Ascending aorta (tissue), 2 donors: Measurements from ENCODE around the gene CBLIF. TPM values are rescaled to one million over a fixed set of nuclear protein-coding genes. Genes with fewer than 3 reads are reported as not detected.
"Not testable (repeated sequence)": the region's sequence is repeated elsewhere in the genome, so short reads cannot be mapped to it uniquely, and the experiment has no call there.

Source experiments
- DNase-seq, 2 donors: peaks; one replicate each; pipeline ENCODE4 v3.0.0-alpha.2; 2019; ENCODE audit warnings: low spot score in 2 of 2
- H3K27ac ChIP-seq, 2 donors: fragments of 200-600 bp; sonication (generic); one replicate each; pipeline ENCODE4 v1.5.1; 2016 to 2017; ENCODE audit warnings: mild to moderate bottlenecking in 1 of 2
- H3K27me3 ChIP-seq: fragments of 200-600 bp; sonication (generic); one replicate; pipeline ENCODE4 v1.5.1; 2017
- H3K36me3 ChIP-seq, 2 donors: fragments of 200-600 bp; sonication (generic); one replicate each; pipeline ENCODE4 v1.5.1; 2016
- H3K4me1 ChIP-seq, 2 donors: fragments of 200-600 bp; sonication (generic); one replicate each; pipeline ENCODE4 v1.5.1; 2016 to 2017; ENCODE audit warnings: mild to moderate bottlenecking in 1 of 2
- H3K4me3 ChIP-seq, 2 donors: fragments of 200-600 bp; sonication (generic); one replicate each; pipeline ENCODE4 v1.5.1; 2016 to 2017; ENCODE audit warnings: mild to moderate bottlenecking in 1 of 2
- H3K9me3 ChIP-seq, 2 donors: fragments of 200-600 bp; sonication (generic); one replicate each; pipeline ENCODE4 v1.5.1; 2016
- intact Hi-C: fragments of 100-400 bp; cut with DNase I; formaldehyde crosslinking; loops from one replicate; pipeline ENCODE4 v1.15.1; 2023
- total RNA-seq: library from RNA; depleted of rRNA; stranded (reverse); fragments of >200 nt; gene quantifications from one replicate; pipeline ENCODE4 v1.1.0, GENCODE V29; 2016
- TF ChIP-seq, protein P1 (sequence below), 3 experiments: fragments of 200-600 bp in 2 of 3; fragments of 450-650 bp in 1 of 3; sonication (generic) in 2 of 3; IDR thresholded peaks; one replicate each; pipeline ENCODE4 v1.5.1; 2016 to 2019; ENCODE audit warnings: antibody characterized with exemption in 3 of 3, mild to moderate bottlenecking in 1 of 3, moderate library complexity in 1 of 3

CBLIF gene
- total RNA-seq = 2.6 TPM

DNA sequence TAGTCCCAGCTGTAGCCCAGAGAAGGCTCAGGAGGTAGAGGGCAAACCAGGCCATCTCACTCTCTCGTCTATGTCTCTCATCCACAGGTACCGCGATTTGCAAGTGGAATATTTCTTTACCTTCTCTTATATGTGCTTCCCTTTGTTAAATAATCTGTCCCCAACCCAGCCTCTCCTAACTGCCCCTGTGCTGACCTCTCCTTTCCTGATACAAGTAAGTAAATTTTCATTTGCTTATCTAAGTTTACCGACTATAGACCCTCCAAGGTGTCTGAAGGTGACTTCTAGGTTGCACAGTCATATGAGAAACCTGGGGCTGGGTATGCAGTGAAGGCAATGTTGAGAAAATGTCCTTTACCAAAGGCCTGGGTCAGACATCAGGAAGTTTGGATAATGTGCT lies at the start of gene CBLIF:
Gene CBLIF (minus strand): TSS at position 101 of the 400 bp plus-strand sequence. CDS start 46 bp downstream, at position 55.
- H3K36me3 ChIP-seq = no peaks in the 10 kb centered on the region
- TF ChIP-seq, protein P1, sequence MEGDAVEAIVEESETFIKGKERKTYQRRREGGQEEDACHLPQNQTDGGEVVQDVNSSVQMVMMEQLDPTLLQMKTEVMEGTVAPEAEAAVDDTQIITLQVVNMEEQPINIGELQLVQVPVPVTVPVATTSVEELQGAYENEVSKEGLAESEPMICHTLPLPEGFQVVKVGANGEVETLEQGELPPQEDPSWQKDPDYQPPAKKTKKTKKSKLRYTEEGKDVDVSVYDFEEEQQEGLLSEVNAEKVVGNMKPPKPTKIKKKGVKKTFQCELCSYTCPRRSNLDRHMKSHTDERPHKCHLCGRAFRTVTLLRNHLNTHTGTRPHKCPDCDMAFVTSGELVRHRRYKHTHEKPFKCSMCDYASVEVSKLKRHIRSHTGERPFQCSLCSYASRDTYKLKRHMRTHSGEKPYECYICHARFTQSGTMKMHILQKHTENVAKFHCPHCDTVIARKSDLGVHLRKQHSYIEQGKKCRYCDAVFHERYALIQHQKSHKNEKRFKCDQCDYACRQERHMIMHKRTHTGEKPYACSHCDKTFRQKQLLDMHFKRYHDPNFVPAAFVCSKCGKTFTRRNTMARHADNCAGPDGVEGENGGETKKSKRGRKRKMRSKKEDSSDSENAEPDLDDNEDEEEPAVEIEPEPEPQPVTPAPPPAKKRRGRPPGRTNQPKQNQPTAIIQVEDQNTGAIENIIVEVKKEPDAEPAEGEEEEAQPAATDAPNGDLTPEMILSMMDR (IDR thresholded peaks at IDR 0.05) = no peak
- intact Hi-C loops = no loop called here
- H3K9me3 ChIP-seq = no peaks in the 10 kb centered on the region
- H3K27ac ChIP-seq = no peak within 1 kb of the TSS
- H3K4me3 ChIP-seq = no peak within 1 kb of the TSS
- no peak for DNase-seq
- no peaks in the 10 kb centered on the region for H3K27me3 ChIP-seq
- H3K4me1 ChIP-seq = no peaks in the 10 kb centered on the region

DNA sequence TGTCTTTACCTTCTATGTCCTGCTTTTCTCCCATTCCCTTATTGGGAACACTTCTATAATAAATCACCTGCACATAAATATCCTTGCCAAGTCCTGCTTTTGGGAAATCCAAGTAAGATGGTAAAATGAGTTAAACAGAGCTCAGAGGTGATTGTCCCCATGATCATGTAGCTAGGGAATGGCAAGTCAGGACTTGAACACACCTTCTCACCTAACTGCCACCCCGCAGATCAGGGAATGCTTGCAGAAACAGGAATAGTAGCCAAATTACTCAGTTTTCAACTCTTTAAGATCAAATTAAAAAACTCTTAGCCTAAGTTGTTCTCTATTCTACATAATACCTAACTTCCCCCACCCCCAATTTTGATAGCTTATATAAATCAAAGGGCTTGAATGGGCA lies 49.3 kb upstream of the CBLIF start:
- Histone ChIP-seq H3K9me3 (peaks cover 6 to 9% of the 10 kb centered on the region in 2 donors), H3K36me3 (no peaks in the 10 kb centered on the region), H3K4me1 (no peaks in the 10 kb centered on the region), H3K27me3 (no peaks in the 10 kb centered on the region), H3K4me3 (no peak overlapping the region), H3K27ac (no peak overlapping the region)
- intact Hi-C loops = no loop called here
- DNase-seq = no peak
- TF ChIP-seq, protein P1 (IDR thresholded peaks at IDR 0.05) = no peak

DNA sequence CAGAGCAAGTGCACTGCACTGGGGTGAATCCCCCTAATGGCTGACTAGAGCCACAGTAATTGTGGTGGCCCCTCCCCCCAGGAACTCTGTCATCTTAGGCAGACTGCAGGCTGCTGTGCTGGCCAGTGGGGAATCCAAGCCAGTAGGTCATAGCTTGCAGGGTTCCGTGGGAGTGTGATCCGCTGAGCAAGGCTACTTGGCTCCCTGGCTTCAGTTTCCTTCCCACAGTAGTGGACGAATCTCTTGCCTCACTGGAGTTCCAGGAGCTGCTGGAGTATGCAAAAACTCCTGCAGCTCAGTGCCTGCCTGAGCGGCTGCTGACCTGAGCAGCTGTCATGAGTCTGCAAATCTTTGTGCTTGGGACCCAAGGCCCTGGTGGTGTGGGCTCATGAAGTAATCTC lies 46.5 kb upstream of the CBLIF start:
- TF ChIP-seq, protein P1 (IDR thresholded peaks at IDR 0.05) = no peak
- no peaks in the 10 kb centered on the region for H3K36me3 ChIP-seq
- no peak overlapping the region for H3K4me3 ChIP-seq
- intact Hi-C loops = no loop called here
- DNase-seq = no peak
- no peak overlapping the region for H3K27ac ChIP-seq
- no peaks in the 10 kb centered on the region for H3K27me3 ChIP-seq
- peaks cover 9 to 24% of the 10 kb centered on the region in 2 donors for H3K9me3 ChIP-seq
- no peaks in the 10 kb centered on the region for H3K4me1 ChIP-seq

DNA sequence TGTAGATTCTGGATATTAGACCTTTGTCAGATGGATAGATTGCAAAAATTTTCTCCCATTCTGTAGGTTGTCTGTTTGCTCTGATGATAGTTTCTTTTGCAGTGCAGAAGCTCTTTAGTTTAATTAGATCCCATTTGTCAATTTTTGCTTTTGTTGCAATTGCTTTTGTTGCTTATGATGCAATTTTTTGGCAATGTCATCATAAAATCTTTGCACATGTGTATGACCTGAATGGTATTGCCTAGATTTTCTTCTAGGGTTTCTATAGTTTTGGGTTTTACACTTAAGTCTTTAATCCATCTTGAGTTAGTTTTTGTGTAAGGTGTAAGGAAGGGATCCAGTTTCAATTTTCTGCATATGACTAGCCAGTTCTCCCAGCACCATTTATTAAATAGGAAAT lies 41.9 kb upstream of the CBLIF start:
- H3K27ac ChIP-seq, H3K36me3 ChIP-seq, H3K4me3 ChIP-seq, intact Hi-C loops, DNase-seq, H3K4me1 ChIP-seq, H3K27me3 ChIP-seq: not testable (repeated sequence)
- peaks cover 9 to 24% of the 10 kb centered on the region in 2 donors for H3K9me3 ChIP-seq

DNA sequence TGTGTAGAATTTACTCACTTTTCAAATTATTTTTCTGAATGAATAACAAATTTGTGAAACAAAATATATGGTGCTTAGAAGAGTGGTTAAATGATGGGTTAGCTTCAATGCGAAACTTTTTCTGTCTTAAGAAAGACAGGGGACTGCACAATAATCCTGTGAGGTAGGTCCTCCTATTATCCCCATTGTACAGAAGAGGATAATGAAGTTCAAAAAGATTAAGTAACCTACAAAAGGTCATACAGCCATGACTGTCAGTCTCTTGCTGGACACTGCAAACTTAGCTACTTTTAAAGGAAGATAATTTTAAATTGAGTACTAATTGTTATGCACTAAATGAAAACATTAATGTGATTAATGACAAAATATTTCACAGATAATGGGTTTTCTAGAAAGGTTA lies 38.3 kb upstream of the CBLIF start:
- intact Hi-C loops = no loop called here
- TF ChIP-seq, protein P1 (IDR thresholded peaks at IDR 0.05) = no peak
- DNase-seq = no peak
- H3K4me1 ChIP-seq = no peaks in the 10 kb centered on the region
- no peaks in the 10 kb centered on the region for H3K36me3 ChIP-seq
- H3K27me3 ChIP-seq = no peaks in the 10 kb centered on the region
- peaks cover 0 to 9% of the 10 kb centered on the region in 2 donors for H3K9me3 ChIP-seq
- H3K27ac ChIP-seq = no peak overlapping the region
- no peak overlapping the region for H3K4me3 ChIP-seq

DNA sequence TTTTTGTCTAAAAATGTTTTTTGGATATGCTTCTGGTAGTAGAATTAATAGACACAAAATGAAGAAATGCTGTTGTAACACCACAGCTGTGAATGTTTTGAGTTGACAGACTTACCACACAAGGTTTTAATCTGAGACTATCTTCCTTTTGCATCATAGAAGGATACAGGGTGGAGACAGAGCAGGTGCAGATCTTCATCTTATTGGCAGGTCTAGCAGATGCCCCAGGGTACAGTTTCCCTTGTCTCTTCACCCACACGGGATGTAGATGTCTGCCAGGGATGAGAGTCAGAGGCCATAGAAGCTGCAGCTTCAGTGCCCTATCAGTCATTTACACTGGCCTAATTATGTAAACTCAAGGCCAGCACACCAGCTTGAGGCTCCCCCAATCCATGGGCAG lies 34.3 kb upstream of the CBLIF start:
- H3K36me3 ChIP-seq = no peaks in the 10 kb centered on the region
- TF ChIP-seq, protein P1 (IDR thresholded peaks at IDR 0.05) = no peak
- H3K4me1 ChIP-seq = no peaks in the 10 kb centered on the region
- DNase-seq = no peak
- no peak overlapping the region for H3K4me3 ChIP-seq
- H3K9me3 ChIP-seq = no peaks in the 10 kb centered on the region
- intact Hi-C loops = no loop called here
- H3K27me3 ChIP-seq = no peaks in the 10 kb centered on the region
- H3K27ac ChIP-seq = no peak overlapping the region
